ENCODE data around the gene ARRDC4.

The ARRDC4 gene

GRCh38 chr15:98000249-98001203 is 40.0 kb downstream of the ARRDC4 start:
- no peak for DNase-seq

- no peak for DNase-seq
Observed at GRCh38 chr15:98001663-98002194, 41.2 kb downstream of the ARRDC4 start.

GRCh38 chr15:98002419-98002818 is 41.9 kb downstream of the ARRDC4 start:
- no peak for DNase-seq

- no peak for DNase-seq
Observed at GRCh38 chr15:98002866-98003265, 42.4 kb downstream of the ARRDC4 start.

GRCh38 chr15:98003518-98003917 is 43.0 kb downstream of the ARRDC4 start:
- DNase-seq: no peak

- DNase-seq: no peak
Observed at GRCh38 chr15:98003996-98004395, 43.5 kb downstream of the ARRDC4 start.

- DNase-seq: no peak
Observed at GRCh38 chr15:98005659-98006058, 45.2 kb downstream of the ARRDC4 start.

- no peak for DNase-seq
Observed at GRCh38 chr15:98009169-98009568, 48.7 kb downstream of the ARRDC4 start.

- DNase-seq: no peak
Observed at GRCh38 chr15:98009971-98010370, 49.5 kb downstream of the ARRDC4 start.

GRCh38 chr15:98012354-98012753 is 51.9 kb downstream of the ARRDC4 start:
- DNase-seq: no peak

GRCh38 chr15:98013631-98014030 is 53.1 kb downstream of the ARRDC4 start:
- no peak for DNase-seq

GRCh38 chr15:98017150-98017964 is 56.9 kb downstream of the ARRDC4 start:
- no peak for DNase-seq

- DNase-seq: no peak
Observed at GRCh38 chr15:98018761-98019351, 58.4 kb downstream of the ARRDC4 start.

Measured in T1000 (cell line).